ENCODE measurements around the gene ZBTB22.
A peak's percentile ranks its signal among the peaks of the same experiment; 100 is the strongest.

ZBTB22 gene

DNA sequence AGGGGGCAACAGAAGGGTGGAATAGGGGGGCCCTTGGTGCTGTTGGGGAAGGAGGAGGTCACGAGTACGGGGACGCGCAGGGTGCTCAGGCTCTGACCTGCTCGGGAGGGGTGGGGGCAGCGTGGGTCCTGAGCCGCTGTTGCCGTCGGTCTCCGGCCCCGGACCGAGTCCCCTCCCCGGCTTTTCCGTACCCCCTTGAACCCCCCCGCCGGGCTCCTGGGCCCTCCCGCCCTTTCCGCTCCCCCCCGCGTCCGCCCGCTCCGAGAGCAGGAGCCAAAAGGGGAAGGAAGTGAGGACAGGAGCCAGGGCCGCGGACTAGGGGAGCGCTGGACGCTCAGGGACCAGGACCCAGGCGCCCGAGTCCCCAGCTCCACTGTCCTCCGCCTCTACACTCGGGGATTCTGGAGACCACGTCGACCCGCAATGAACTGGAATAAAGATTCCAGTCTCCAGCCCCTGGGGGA, 18.7 kb downstream of the ZBTB22 start, which contains the start of gene RGL2:
Gene RGL2, minus strand, starts transcription at position 170 of the 464 bp plus-strand sequence. CDS start 332 bp downstream, outside the sequence.
- peaks cover 37% of the 10 kb centered on the region for H3K4me1 Mint-ChIP-seq (ENCODE audit: low read depth)
- H3K27me3 Mint-ChIP-seq: no peaks in the 10 kb centered on the region
- H3K9me3 Mint-ChIP-seq: no peaks in the 10 kb centered on the region
- no peak for DNase-seq
- peak within 1 kb of the TSS; percentile 99 for H3K27ac Mint-ChIP-seq
- H3K4me3 Mint-ChIP-seq: peak within 1 kb of the TSS; percentile 91
- peaks cover 70% of the 10 kb centered on the region for H3K36me3 Mint-ChIP-seq (ENCODE audit: low read depth)

DNA sequence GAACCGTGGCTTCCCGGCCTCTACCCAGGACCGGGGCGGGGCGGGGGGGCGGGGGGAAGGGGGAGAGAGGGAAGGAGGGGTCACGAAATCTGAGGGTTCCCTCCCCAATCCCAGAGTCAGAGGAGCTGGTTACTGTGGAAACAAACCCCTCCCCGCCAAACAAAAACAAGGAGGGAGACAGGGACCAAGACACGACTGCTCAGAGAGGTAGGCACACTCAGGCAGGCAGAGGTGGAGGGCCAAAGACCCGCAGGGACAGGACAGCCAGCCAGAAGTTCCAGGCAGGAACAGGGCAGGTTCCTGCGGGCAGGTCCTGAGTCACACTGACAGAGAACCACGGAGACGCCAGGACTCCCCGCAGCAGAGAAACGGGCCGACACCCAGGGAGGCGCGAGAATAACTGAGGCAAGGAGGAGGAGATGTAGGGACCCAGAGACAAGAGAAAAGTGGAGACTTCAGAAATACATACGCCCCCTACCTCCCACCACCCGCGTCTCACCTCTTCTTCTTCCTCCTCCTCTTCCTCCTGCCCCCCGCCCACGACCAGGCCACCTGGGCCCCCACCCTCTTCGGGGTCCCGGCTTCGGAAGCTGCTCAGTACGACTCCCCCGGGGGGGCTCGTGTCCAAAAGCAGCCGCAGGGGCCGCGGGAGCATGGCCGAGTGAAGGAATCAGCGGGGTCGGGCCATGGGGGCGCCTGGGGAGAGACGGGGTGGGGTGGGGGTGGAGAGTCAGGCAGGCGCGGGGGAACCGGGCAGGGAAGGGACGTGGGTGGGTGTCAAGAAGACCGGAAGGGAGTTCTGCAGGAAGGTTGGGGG, 19.4 kb downstream of the ZBTB22 start:
- H3K27ac Mint-ChIP-seq: peak overlapping the region; percentile 99
- H3K9me3 Mint-ChIP-seq: no peaks in the 10 kb centered on the region
- DNase-seq: peak; percentile 67
- H3K36me3 Mint-ChIP-seq (ENCODE audit: low read depth): peaks cover 68% of the 10 kb centered on the region
- no peaks in the 10 kb centered on the region for H3K27me3 Mint-ChIP-seq
- H3K4me1 Mint-ChIP-seq (ENCODE audit: low read depth): peaks cover 33% of the 10 kb centered on the region
- peak overlapping the region; percentile 91 for H3K4me3 Mint-ChIP-seq

DNA sequence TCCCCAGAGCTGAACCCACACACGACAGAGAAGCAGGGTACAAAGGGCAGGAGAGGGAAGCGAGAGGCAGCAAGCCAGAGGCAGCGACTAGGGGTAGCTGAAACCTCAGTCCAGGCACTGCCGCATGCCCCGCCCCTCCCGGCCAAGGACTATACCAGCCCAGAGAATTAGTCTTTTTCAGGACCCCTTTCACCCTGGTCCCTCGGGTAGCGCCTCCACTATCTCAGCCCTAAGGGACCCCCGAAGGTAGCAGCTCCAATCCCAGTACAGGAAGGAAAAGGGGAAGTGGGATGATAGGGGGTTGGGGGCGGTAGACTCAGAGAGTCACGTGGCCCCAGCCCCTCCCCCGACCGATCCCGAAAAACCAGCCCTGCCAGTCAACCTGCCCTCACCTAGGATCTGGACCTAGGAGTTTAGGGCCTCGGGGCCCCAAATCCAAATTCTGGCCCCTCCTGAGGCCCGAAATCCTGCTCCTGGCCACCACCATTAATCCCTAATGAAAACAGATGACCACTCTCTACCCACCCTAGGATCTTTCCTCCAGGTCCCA, 20.1 kb downstream of the ZBTB22 start:
- DNase-seq: no peak
- Mint-ChIP-seq H3K9me3 (no peaks in the 10 kb centered on the region), H3K27ac (peak overlapping the region; percentile 85), H3K36me3 (ENCODE audit: low read depth) (peaks cover 70% of the 10 kb centered on the region), H3K27me3 (no peaks in the 10 kb centered on the region), H3K4me1 (ENCODE audit: low read depth) (peaks cover 35% of the 10 kb centered on the region), H3K4me3 (peak overlapping the region; percentile 67)

DNA sequence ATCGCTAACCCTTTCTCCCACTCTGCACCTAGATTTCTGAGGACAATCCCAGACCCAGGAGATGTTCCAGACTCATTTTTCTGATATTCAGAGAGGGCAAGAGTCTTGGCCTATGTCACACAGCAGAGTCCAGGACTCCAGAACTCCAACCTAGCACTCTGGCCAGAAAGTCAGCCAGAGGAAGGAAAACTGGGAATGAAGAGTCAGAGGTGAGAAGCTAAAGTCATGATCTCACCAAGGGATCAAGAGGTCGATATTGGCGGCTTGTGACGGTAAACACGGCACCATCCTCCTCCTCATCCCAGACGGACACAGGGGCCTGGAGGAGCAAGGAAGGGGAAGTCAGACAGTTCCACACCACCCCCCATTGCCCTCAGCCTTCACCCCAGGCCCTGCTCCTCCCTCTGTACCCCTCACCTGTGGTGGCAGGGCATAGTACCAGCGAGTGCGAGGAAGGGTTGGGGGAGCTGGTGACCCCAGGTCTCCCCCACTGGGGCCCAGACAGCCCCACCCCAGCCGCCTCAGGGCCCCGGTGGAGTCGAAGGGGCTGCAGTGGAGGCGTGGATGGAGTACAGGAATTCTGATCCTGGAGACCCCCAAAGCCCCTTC, 20.6 kb downstream of the ZBTB22 start:
- no peaks in the 10 kb centered on the region for H3K9me3 Mint-ChIP-seq
- peaks cover 35% of the 10 kb centered on the region for H3K4me1 Mint-ChIP-seq (ENCODE audit: low read depth)
- peak overlapping the region; percentile 85 for H3K27ac Mint-ChIP-seq
- H3K27me3 Mint-ChIP-seq: no peaks in the 10 kb centered on the region
- peak overlapping the region; percentile 67 for H3K4me3 Mint-ChIP-seq
- H3K36me3 Mint-ChIP-seq (ENCODE audit: low read depth): peaks cover 70% of the 10 kb centered on the region
- DNase-seq: no peak

DNA sequence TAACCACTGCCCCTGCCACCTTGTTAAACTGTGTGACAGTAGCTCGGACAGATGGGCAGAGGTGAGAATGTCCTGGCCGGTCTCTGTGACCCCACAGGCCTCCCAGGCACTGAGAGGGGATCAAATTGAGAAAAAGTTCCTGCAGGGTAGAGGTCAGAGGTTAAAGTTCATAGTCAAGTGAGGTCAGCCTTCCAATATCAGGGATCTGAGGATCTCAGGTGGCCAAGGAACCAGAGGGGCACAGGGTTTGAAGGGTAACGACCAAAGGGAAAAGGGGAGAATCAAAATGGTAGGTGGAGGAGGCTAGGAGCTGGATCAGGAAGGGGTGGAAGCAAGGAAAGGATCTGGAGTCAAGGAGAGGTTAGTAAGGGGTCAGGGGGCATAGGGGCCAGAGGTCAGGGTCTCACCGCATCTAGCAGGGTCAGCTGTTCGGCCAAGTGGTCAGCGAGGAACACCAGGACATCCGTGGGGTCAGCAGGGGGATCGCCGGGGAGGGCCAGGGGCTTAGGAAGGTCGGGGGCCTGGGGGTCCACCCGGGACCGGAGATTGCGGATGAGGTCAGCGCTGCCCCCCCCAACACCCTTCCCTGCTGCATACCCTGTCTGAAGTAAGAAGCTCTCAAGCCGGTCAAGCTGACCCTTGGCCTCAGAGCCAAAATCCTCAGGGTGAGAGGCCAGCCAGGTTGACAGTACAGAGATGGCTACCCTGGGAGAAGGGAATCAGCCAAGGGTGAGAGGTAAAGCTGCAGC, 21.7 kb downstream of the ZBTB22 start:
- no peak for DNase-seq
- peaks cover 70% of the 10 kb centered on the region for H3K36me3 Mint-ChIP-seq (ENCODE audit: low read depth)
- no peaks in the 10 kb centered on the region for H3K9me3 Mint-ChIP-seq
- H3K4me3 Mint-ChIP-seq: no peak overlapping the region
- H3K4me1 Mint-ChIP-seq (ENCODE audit: low read depth): peaks cover 36% of the 10 kb centered on the region
- H3K27ac Mint-ChIP-seq: peak overlapping the region; percentile 85
- no peaks in the 10 kb centered on the region for H3K27me3 Mint-ChIP-seq

DNA sequence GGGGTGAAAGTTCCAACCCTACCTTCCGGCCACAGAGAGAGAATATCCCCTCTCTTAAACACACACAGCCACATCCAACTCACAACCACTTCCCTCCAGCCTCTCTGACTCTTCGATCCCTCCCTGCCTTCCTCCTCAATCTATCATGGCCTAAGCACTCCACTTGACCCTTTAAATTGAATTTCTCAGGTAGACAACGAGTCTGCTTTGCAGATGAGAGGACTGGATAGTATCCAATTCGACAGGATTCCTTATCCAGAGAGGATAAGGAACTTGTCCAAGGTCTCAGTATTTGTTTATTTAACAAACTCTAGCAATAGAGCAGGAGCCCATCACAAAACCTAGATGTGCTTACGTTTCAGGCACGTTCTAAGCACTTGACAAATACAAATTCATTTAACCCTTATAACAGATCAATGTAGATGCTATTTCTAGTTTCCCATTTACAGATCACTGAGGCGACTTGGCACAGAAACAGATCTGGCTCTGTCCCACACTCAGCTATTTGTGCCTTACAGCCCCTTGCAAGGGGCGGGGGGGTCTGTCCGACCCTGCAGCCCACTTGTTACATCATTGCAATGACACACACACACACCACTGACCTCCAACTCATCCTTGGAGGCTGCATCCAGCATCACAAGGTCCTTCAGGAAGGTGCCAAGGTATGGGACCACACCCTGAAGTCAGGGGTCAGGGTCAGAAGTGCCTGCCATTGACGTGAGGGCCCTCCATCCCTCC, 23.3 kb downstream of the ZBTB22 start:
- H3K4me1 Mint-ChIP-seq (ENCODE audit: low read depth): peaks cover 30% of the 10 kb centered on the region
- no peaks in the 10 kb centered on the region for H3K9me3 Mint-ChIP-seq
- H3K27me3 Mint-ChIP-seq: no peaks in the 10 kb centered on the region
- H3K4me3 Mint-ChIP-seq: no peak overlapping the region
- peak overlapping the region; percentile 52 for H3K27ac Mint-ChIP-seq
- no peak for DNase-seq
- peaks cover 70% of the 10 kb centered on the region for H3K36me3 Mint-ChIP-seq (ENCODE audit: low read depth)

DNA sequence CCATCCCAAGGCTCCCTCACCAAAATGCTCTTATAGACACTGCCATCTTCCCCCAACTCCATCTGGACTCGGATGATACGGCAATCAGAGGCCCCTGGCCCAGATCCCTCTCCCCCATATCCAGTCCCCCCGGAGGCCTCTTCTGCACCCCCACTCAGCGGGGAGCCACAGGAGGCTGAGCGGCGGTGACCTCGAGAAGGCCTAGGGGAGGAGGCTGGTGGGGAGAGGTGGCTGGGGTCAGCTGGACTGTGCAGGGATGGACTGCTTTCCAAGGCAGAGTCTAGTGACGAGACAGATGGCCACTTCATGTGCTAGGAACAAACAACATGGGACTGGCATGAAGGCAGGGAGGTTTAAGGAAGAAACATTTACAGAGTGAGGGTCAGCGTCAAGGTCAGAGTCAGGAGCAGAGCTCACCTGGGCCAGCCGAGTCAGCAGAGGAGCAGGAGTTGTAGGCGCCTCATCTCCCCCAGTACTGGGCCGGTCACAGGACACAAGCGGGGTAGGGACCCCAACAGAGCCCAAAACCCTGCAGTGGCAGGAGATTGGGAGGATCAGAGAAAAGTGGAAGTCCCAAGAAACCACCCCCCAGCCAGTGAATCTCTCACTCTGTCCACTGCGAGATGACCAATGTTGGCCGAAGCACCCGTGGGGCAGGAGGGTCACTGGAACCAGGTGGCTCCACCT, 24.4 kb downstream of the ZBTB22 start:
- DNase-seq: no peak
- H3K36me3 Mint-ChIP-seq (ENCODE audit: low read depth): peaks cover 80% of the 10 kb centered on the region
- H3K4me3 Mint-ChIP-seq: no peak overlapping the region
- H3K27ac Mint-ChIP-seq: peak overlapping the region; percentile 75
- no peaks in the 10 kb centered on the region for H3K27me3 Mint-ChIP-seq
- no peaks in the 10 kb centered on the region for H3K9me3 Mint-ChIP-seq
- H3K4me1 Mint-ChIP-seq (ENCODE audit: low read depth): peaks cover 37% of the 10 kb centered on the region

DNA sequence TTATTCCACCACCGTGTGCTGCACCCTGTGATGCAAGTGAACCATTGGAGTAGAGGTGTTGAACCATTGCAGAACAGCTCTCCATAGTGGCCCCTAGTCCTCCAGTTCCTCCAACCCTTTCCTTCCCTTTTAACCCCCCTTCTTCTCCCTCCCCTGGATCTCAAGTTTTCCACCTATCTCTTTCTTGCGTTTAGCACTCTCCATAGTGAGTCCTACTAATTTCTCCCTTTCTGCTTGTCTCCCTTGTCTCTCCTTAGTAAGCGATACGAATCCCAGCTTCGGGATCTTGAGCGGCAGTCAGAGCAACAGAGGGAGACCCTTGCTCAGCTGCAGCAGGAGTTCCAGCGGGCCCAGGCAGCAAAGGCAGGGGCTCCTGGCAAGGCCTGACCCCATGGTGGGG, 27.1 kb downstream of the ZBTB22 start:
- Mint-ChIP-seq H3K27me3 (no peaks in the 10 kb centered on the region), H3K27ac (peak overlapping the region; percentile 98), H3K4me1 (ENCODE audit: low read depth) (peaks cover 41% of the 10 kb centered on the region), H3K9me3 (no peaks in the 10 kb centered on the region), H3K36me3 (ENCODE audit: low read depth) (peaks cover 91% of the 10 kb centered on the region), H3K4me3 (peak overlapping the region; percentile 98)
- DNase-seq: no peak

DNA sequence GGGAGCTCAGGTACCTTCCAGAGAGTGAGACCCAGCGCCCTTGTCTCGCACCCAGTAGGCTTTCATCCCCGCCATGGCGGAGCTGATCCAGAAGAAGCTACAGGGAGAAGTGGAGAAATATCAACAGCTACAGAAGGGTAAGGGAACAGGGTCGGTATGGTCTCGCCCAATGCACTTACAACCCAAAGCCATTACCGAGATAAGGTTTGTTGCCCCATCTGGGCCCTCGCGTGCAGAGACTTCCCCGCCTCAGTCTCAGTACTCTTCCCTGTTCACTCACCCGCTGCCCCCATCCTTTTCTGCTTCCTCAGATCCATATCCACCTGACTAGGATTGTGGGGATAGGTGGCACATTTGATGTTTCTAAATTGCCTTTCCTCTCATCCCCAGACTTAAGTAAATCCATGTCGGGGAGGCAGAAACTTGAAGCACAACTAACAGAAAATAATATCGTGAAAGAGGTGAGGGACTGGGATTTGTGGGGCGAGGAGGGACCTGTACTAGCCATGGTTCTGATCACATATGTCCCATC, 27.7 kb downstream of the ZBTB22 start:
- Mint-ChIP-seq H3K27me3 (no peaks in the 10 kb centered on the region), H3K4me1 (ENCODE audit: low read depth) (peaks cover 41% of the 10 kb centered on the region), H3K27ac (peak overlapping the region; percentile 98), H3K9me3 (no peaks in the 10 kb centered on the region), H3K36me3 (ENCODE audit: low read depth) (peaks cover 92% of the 10 kb centered on the region), H3K4me3 (peak overlapping the region; percentile 98)
- DNase-seq: no peak

DNA sequence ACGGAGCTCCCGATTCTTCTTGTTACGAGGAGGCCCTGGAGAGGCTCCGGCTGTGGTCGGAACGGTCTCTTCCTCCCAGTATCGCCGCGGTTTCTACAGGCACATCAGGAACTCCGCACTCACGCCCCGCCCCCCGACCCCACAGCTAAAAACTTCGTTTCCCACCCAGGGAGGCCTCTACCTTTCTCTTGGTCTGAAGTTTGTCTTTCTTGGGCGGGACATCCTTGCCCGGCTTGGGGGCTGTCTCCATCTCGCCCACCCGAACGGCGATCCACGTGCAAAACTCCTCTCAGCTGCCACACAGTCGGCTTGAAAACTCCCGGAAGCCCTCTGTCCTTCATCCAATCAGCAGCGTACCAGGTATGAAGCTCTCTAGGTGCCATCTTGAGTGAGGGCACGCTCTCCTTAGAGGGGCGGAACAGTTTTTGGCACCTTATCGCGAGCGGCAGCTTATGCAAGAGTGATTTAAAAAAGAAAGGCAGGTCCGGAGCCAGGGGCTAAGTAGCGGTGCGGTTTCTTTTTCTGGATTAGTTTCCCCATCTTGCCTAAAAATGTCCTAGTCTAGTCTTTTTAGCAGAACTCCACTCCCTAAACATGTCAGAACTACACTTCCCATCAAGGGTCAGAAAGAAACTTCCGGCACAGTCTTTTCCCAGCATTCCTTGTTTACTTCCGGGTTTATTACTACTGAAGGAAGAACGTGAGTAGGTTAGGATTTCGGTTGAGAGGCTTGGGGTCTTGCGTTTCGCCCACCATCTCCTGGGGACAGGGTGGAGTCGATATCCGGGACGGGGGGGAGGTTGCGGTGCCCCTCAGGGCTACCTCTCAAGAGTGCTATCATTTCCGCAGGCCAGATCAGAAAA, 28.4 kb downstream of the ZBTB22 start, which contains the start of the genes PFDN6 and WDR46:
Gene PFDN6, plus strand, starts transcription at position 681 of the 863 bp plus-strand sequence. CDS start 256 bp downstream, outside the sequence.
Gene WDR46, minus strand, starts transcription at position 319 of the 863 bp plus-strand sequence. Its CDS starts 69 bp downstream, at position 250.
- peak; percentile 85 for DNase-seq
- Mint-ChIP-seq H3K36me3 (ENCODE audit: low read depth) (peaks cover 94% of the 10 kb centered on the region), H3K9me3 (no peaks in the 10 kb centered on the region), H3K4me1 (ENCODE audit: low read depth) (peaks cover 43% of the 10 kb centered on the region), H3K4me3 (peak within 1 kb of the TSS; percentile 98), H3K27ac (peak within 1 kb of the TSS; percentile 98), H3K27me3 (no peaks in the 10 kb centered on the region)

DNA sequence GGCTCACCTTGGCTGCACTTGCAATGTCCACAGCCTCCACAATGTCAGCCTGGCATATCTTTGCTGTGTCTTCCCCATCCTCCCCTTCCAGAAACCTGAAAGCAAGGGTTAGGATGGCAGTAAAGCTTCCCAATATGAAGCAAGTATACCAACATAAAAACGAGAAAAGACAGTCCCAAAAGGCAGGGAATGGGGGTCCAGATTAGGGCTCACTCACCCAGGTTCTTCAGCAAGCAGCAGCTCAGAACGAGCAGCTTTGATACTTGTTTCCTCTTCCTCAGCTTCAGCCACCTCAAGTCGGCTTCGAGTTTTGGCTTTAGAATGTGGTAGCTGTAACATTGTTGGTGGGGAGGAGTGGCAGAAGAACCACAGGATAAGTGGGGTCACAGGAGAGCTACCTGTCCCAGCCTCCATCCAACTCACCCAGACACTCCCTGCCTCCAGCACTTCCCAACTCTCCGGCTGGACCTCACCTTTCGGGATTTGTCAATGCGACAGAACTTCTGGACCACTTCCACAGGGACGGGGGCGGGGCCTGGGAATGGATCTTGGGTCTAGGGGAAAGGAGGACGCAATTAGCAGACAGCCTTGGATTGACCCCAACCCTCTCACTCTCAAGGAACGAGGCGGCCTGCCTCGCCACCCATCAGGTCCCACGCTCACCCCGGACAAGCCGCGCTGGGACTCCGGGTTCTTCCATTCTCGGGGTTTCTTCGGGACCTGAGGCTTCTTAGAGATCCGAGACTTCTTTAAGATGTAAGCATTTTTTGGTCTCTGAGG, 29.2 kb downstream of the ZBTB22 start:
- Mint-ChIP-seq H3K9me3 (no peaks in the 10 kb centered on the region), H3K36me3 (ENCODE audit: low read depth) (peaks cover 97% of the 10 kb centered on the region), H3K27me3 (no peaks in the 10 kb centered on the region)

More for the DNA sequence above, 29.2 kb downstream of the ZBTB22 start:
- no peak for DNase-seq
- peak overlapping the region; percentile 98 for H3K27ac Mint-ChIP-seq
- peak overlapping the region; percentile 98 for H3K4me3 Mint-ChIP-seq
- peaks cover 43% of the 10 kb centered on the region for H3K4me1 Mint-ChIP-seq (ENCODE audit: low read depth)
